ENCODE data around the gene TRIM17. TPM values are rescaled to one million over a fixed set of nuclear protein-coding genes. Genes with fewer than 3 reads are reported as not detected.

The TRIM17 gene
- total RNA-seq, 2 donors from 2014 or later, result 0.47 to 2.0 TPM

DNA sequence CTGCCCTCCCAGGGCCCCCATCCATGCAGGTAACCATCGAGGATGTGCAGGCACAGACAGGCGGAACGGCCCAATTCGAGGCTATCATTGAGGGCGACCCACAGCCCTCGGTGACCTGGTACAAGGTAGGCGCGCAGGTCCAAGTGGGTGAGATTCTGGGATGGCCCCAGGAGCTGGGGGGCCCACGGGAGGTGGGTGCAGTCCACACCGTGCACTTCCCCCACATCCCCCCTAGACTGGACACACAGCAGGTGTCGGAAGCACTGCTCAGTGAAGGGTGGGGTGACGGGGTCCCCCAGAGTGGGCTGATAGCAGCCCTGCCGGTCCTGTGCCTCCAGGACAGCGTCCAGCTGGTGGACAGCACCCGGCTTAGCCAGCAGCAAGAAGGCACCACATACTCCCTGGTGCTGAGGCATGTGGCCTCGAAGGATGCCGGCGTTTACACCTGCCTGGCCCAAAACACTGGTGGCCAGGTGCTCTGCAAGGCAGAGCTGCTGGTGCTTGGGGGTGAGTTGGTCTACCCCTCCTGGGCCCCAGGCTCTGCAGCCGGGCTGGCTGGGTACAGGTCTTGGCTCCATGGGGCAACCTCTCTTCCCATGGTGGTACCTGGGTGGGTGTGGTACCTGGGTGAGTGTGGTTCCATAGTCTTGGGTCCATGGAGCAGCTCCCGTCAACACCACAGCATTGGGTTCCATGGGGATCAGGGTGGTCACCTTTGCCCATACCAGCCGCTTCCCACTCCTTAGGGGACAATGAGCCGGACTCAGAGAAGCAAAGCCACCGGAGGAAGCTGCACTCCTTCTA, 50.4 kb downstream of the TRIM17 start:
- H3K36me3 Mint-ChIP-seq (ENCODE audit: low read depth), result no peaks in the 10 kb centered on the region
- H3K27me3 Mint-ChIP-seq, result no peaks in the 10 kb centered on the region
- no peak for ATAC-seq
- peaks cover 2% of the 10 kb centered on the region for H3K4me1 Mint-ChIP-seq
- no peak for DNase-seq
- H3K27ac Mint-ChIP-seq, result no peak overlapping the region
- H3K4me3 Mint-ChIP-seq, result no peak overlapping the region
- no peaks in the 10 kb centered on the region for H3K9me3 ChIP-seq (ENCODE audit: control insufficient read depth, low read length, poor library complexity, severe bottlenecking)

DNA sequence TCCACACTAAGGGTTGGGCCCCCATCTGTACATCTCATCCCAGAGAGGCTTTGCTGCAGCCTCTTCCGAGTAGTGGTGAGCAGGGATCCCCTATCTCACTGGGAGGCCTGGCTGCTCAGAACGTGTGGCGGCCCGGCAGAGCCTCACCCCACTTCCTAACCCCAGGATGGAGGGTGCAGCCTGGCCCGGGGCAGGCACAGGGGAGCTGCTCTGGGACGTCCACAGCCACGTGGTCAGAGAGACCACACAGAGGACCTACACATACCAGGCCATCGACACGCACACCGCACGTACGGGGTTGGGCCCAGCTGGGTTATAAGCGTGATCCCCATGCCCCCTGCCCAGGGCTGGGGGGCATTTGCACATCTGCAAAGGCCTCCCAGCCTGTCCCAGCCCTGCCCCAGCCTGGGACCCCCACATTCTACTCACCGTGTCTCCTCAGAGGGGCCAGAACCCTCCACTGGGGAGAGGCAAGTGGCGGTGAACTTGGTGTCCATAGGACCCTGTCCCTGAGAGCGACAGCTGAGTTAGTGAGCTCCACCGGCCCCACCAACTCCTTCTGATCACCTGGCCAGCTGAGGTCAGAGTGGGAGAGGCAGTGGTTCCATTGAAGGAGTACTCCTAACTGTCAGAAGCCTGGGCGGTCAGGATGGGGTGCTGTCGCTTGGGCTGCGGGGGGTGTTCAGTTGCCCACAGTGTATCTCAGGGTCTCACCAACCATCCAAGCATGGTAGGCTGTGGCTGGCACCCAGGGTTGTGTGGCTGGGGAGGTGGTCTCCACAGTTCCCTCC, 51.2 kb downstream of the TRIM17 start:
- no peak for ATAC-seq
- Mint-ChIP-seq H3K4me1 (peaks cover 2% of the 10 kb centered on the region), H3K27ac (no peak overlapping the region), H3K4me3 (no peak overlapping the region), H3K36me3 (ENCODE audit: low read depth) (no peaks in the 10 kb centered on the region), H3K27me3 (no peaks in the 10 kb centered on the region)
- DNase-seq, result peak in 1 of 3 donors; percentile 2
- H3K9me3 ChIP-seq (ENCODE audit: control insufficient read depth, low read length, poor library complexity, severe bottlenecking), result no peaks in the 10 kb centered on the region

DNA sequence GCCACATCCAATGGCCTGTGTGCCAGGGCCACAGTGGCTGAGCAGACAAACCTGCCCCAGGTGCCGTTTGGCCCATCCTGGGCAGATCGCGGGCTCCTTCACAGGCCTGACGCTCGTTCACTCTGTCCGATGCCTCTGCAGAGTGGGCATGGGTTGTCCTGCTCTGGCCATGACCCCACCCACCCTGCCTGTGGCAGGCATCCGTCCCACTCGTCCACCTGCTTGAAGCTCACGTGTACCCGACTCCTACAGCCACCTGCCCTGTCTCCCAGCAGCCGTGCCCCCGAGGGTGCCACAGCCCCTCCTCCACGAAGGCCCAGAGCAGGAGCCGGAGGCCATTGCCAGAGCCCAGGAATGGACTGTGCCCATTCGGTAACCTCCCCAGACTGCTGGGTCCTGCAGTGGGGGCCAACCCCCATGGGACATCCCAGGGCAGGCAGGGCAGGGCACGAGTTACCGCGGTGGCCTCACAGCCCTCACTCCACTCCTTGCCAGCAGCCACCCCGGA, 51.9 kb downstream of the TRIM17 start:
- ATAC-seq (no peak), DNase-seq (peak in 1 of 3 donors; percentile 10)
- no peaks in the 10 kb centered on the region for H3K9me3 ChIP-seq (ENCODE audit: control insufficient read depth, low read length, poor library complexity, severe bottlenecking)
- Mint-ChIP-seq H3K27ac (no peak overlapping the region), H3K27me3 (no peaks in the 10 kb centered on the region), H3K36me3 (ENCODE audit: low read depth) (no peaks in the 10 kb centered on the region), H3K4me3 (no peak overlapping the region), H3K4me1 (peaks cover 2% of the 10 kb centered on the region)

DNA sequence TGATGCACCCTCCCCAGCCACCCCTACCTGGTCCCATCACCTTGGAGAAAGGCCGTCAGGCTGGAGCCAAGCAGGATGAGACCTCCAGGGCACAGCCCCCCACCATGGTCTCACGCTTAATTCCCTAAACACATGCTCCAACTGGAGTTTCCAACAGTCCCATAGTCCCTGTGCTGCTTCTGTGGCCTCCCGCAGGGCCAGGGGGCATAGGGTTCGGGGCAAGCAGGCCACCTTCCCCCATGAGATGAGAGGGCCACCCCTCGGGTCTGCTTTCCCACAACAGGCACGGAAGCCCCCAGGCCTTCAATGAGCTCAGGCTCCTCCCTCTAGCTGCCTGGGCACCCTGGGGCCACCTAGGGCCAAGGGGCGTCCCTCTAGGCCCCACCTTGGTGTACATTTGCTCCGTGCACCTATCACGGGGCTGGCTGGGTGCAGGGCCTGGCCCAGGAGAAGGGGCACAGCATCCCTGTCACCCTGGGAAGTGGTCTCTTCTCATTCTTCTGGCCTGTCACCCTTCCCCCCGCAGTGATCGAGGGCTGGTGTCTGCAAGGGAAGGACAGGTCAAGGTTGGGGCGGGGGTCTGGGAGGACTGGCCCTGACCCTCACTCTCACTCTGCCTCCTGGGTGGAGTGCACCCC, 52.5 kb downstream of the TRIM17 start:
- H3K4me1 Mint-ChIP-seq, result peaks cover 2% of the 10 kb centered on the region
- H3K4me3 Mint-ChIP-seq, result no peak overlapping the region
- ATAC-seq (no peak), DNase-seq (no peak)
- H3K36me3 Mint-ChIP-seq (ENCODE audit: low read depth), result no peaks in the 10 kb centered on the region
- no peaks in the 10 kb centered on the region for H3K9me3 ChIP-seq (ENCODE audit: control insufficient read depth, low read length, poor library complexity, severe bottlenecking)
- no peak overlapping the region for H3K27ac Mint-ChIP-seq
- H3K27me3 Mint-ChIP-seq, result no peaks in the 10 kb centered on the region

DNA sequence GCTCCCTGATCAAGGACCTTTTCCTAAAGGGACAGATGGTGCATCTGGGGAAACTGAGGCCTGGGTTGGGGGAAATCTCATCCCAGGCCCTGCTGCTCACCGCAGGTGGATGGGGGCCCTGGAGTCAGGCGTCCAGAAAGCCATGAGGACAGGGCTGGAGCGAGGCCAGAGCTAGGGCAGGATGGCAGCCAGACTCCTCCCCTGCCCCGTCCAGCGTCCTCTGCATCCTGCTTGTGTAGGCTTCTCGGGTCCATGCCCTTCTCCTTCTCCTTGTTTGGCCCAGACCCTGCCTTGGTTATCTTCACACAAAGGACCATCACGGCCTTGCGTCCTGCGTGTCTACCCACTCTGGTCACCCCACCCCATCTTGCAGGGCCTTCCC, 53.0 kb downstream of the TRIM17 start:
- no peaks in the 10 kb centered on the region for H3K27me3 Mint-ChIP-seq
- DNase-seq (no peak), ATAC-seq (no peak)
- H3K36me3 Mint-ChIP-seq (ENCODE audit: low read depth), result no peaks in the 10 kb centered on the region
- peaks cover under 1% of the 10 kb centered on the region for H3K4me1 Mint-ChIP-seq
- no peak overlapping the region for H3K4me3 Mint-ChIP-seq
- no peaks in the 10 kb centered on the region for H3K9me3 ChIP-seq (ENCODE audit: control insufficient read depth, low read length, poor library complexity, severe bottlenecking)
- no peak overlapping the region for H3K27ac Mint-ChIP-seq

DNA sequence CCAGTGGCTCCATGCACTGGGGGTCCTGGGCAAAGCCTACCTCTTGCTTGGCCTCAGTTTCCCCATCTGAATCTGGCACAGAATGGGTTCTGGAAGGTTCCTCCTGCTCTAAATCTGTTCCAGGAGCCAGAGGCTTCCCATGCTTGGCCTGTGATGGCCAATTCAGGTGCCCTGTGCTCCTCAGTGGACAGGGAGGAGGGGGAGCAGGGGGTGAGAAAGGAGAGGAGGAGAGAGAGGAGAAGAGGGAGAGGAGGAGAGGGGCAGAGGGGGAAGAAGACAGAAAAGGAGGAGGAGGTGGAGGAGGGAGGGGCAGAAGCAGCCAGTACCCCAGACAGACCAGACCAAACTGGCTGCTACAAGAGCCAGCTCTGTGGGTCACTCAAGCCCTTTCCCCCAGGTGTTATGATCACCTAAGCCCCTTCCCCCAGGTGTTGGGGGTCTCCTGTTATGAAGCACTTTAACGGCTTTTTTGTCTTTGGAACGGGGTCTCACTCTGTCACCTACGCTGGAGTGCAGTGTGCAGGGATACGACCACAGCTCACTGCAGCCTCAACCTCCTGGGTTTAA, 53.7 kb downstream of the TRIM17 start:
- H3K4me1 Mint-ChIP-seq, result no peaks in the 10 kb centered on the region
- no peaks in the 10 kb centered on the region for H3K27me3 Mint-ChIP-seq
- ATAC-seq, result no peak
- DNase-seq, result no peak
- H3K27ac Mint-ChIP-seq, result no peak overlapping the region
- H3K9me3 ChIP-seq (ENCODE audit: control insufficient read depth, low read length, poor library complexity, severe bottlenecking), result no peaks in the 10 kb centered on the region
- no peaks in the 10 kb centered on the region for H3K36me3 Mint-ChIP-seq (ENCODE audit: low read depth)
- no peak overlapping the region for H3K4me3 Mint-ChIP-seq

- ATAC-seq (no peak), DNase-seq (peak in 1 of 3 donors; percentile 10)
- no peaks in the 10 kb centered on the region for H3K36me3 Mint-ChIP-seq (ENCODE audit: low read depth)
- no peaks in the 10 kb centered on the region for H3K9me3 ChIP-seq (ENCODE audit: control insufficient read depth, low read length, poor library complexity, severe bottlenecking)
- no peaks in the 10 kb centered on the region for H3K4me1 Mint-ChIP-seq
- H3K27ac Mint-ChIP-seq, result no peak overlapping the region
- no peaks in the 10 kb centered on the region for H3K27me3 Mint-ChIP-seq
- no peak overlapping the region for H3K4me3 Mint-ChIP-seq
Observed at GRCh38 chr1:228362141-228362883, 54.3 kb downstream of the TRIM17 start.

DNA sequence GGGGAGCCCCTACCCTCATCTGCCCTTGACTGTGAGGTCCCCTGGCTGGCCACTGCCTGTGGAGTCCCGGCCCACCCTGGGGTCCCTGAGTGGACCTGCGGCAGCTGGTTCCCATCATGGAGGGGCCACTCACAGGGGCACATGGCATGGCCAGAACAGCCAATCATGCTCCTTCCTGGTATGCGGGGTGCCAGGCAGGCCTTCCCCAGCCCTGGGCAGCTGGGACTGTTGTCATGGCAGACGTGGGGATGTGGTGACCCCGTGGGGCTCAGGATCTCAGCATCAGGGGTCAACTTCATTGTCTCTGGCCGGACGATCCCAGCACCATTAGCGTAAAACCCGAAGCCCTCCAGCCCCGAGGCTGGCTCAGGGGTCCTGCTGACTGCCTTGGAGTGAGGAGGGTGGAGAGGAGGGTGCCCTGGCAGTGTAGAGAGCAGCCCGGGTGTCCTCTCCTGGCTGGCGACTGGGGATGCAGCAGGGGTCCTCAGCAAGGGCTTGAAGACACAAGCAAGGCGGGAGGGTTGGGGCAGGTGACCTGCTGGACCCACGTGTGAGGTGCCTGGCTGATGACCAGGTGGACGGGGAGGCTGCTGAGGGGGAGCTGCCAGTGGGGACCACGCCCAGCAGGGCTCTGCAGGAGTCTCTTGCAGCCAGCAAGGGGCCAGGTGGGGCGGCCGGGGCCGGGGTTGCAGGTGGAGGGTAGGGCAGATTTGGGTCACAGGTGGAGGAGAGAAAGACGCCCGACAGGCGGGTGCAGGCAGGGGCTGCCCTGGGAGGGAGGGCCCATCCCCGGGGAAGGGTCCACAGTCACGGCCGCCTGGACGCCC, 55.1 kb downstream of the TRIM17 start:
- H3K27ac Mint-ChIP-seq, result no peak overlapping the region
- ATAC-seq, result no peak
- H3K4me1 Mint-ChIP-seq, result no peaks in the 10 kb centered on the region
- DNase-seq, result peak in 1 of 3 donors; percentile 10
- no peak overlapping the region for H3K4me3 Mint-ChIP-seq
- no peaks in the 10 kb centered on the region for H3K36me3 Mint-ChIP-seq (ENCODE audit: low read depth)
- H3K27me3 Mint-ChIP-seq, result no peaks in the 10 kb centered on the region
- H3K9me3 ChIP-seq (ENCODE audit: control insufficient read depth, low read length, poor library complexity, severe bottlenecking), result no peaks in the 10 kb centered on the region

DNA sequence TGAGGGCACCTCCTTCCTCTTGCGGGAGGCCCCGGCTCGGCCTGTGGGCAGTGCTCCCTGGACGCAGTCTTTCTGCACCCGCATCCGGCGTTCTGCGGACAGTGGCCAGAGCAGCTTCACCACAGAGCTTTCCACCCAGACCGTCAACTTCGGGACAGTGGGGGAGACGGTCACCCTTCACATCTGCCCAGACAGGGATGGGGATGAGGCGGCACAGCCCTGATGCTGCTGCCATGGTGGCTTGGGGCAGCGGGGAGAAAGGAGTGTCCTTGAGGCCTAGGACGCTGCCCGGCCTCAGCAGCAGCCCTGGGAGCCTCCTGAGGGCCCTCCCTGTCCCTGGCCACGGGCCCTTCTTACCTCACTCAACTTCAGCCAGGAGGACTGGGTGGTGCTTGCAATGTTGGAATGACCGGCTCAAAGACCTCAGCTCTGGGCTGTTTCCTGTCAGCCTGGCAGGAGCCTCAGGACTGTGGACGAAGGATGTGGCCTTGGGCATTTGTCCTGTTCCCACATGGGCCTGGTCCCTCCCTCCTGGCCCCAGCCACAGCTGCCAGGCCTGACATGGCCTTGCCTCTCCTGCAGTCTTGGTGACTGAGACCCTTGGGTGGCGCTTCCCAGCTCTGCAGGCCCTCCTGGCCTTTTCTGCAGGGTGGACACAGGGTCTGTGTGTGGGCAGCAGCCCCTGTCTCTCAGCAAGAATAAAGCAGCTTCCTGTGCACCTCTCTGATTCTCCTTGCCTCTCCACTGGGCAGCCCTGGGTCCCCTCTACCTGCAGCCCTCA, 55.9 kb downstream of the TRIM17 start:
- DNase-seq (no peak), ATAC-seq (no peak)
- Mint-ChIP-seq H3K36me3 (ENCODE audit: low read depth) (no peaks in the 10 kb centered on the region), H3K4me1 (no peaks in the 10 kb centered on the region), H3K27ac (no peak overlapping the region), H3K27me3 (no peaks in the 10 kb centered on the region), H3K4me3 (no peak overlapping the region)
- no peaks in the 10 kb centered on the region for H3K9me3 ChIP-seq (ENCODE audit: control insufficient read depth, low read length, poor library complexity, severe bottlenecking)

DNA sequence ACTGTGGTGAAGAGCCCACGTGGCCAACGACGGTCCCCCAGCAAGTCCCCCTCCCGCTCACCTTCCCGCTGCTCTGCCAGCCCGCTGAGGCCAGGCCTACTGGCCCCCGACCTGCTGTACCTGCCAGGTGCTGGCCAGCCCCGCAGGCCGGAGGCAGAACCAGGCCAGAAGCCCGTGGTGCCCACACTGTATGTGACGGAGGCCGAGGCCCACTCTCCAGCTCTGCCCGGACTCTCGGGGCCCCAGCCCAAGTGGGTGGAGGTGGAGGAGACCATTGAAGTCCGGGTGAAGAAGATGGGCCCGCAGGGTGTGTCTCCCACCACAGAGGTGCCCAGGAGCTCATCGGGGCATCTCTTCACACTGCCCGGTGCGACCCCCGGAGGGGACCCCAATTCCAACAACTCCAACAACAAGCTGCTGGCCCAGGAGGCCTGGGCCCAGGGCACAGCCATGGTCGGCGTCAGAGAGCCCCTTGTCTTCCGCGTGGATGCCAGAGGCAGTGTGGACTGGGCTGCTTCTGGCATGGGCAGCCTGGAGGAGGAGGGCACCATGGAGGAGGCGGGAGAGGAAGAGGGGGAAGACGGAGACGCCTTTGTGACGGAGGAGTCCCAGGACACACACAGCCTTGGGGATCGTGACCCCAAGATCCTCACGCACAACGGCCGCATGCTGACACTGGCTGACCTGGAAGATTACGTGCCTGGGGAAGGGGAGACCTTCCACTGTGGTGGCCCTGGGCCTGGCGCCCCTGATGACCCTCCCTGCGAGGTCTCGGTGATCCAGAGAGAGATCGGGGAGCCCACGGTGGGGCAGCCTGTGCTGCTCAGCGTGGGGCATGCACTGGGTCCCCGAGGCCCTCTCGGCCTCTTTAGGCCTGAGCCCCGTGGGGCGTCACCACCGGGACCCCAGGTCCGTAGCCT, 56.8 kb downstream of the TRIM17 start:
- ATAC-seq, result no peak
- Mint-ChIP-seq H3K4me1 (no peaks in the 10 kb centered on the region), H3K4me3 (no peak overlapping the region), H3K36me3 (ENCODE audit: low read depth) (no peaks in the 10 kb centered on the region), H3K27me3 (no peaks in the 10 kb centered on the region), H3K27ac (no peak overlapping the region)
- H3K9me3 ChIP-seq (ENCODE audit: control insufficient read depth, low read length, poor library complexity, severe bottlenecking), result no peaks in the 10 kb centered on the region
- no peak for DNase-seq

Data from T-helper 17 cell (primary cell).